K562 (cell line): ENCODE data around the gene ORAI3. TPM values are rescaled to one million over a fixed set of nuclear protein-coding genes. Genes with fewer than 3 reads are reported as not detected.

Experiments used
- BACH1 ChIP-seq: fragments of 200-800 bp; sonication (Bioruptor generic); IDR thresholded peaks from 2 replicates; pipeline ENCODE4 v1.6.1; 2016; ENCODE audit warnings: missing genetic modification characterization, missing compliant biosample characterization
- BCL6 ChIP-seq: fragments of 250-450 bp; sonication (Bioruptor Pico); IDR thresholded peaks from 2 replicates; pipeline ENCODE4 v1.4.0; 2020
- CAMTA2 ChIP-seq: fragments of 250-450 bp; sonication (Bioruptor Pico); conservative IDR thresholded peaks from 2 replicates; pipeline ENCODE4 v1.5.1; 2022
- CTBP1 ChIP-seq: fragments of 450-650 bp; IDR thresholded peaks from 2 replicates; pipeline ENCODE4 v1.6.1; 2016; ENCODE audit warnings: borderline replicate concordance
- FOXK1 ChIP-seq: sonication (generic); formaldehyde crosslinking; IDR thresholded peaks from 2 replicates; pipeline ENCODE4 v1.8.0; 2022; ENCODE audit warnings: missing genetic modification reagents, mild to moderate bottlenecking, borderline replicate concordance
- FOXK2 ChIP-seq, 2 experiments: fragments of 450-650 bp; IDR thresholded peaks in 1 of 2; conservative IDR thresholded peaks in 1 of 2; 2 replicates each; pipeline ENCODE4 v1.6.1; 2016; ENCODE audit warnings: low read depth in 2 of 2, mild to moderate bottlenecking in 1 of 2
- FUS ChIP-seq: fragments of 200-400 bp; formaldehyde crosslinking; optimal IDR thresholded peaks from 2 replicates; pipeline ENCODE3; 2017; ENCODE audit warnings: low read depth, low read length
- HMG20B ChIP-seq: fragments of 250-450 bp; sonication (Bioruptor Pico); IDR thresholded peaks from 2 replicates; pipeline ENCODE4 v1.5.0; 2021; ENCODE audit warnings: mild to moderate bottlenecking
- HNRNPH1 ChIP-seq: fragments of 200-400 bp; formaldehyde crosslinking; optimal IDR thresholded peaks from 2 replicates; pipeline ENCODE3; 2017; ENCODE audit warnings: low read depth, mild to moderate bottlenecking, low read length, moderate library complexity
- KAT7 ChIP-seq: sonication (generic); formaldehyde crosslinking; IDR thresholded peaks from 2 replicates; pipeline ENCODE4 v1.8.0; 2022; ENCODE audit warnings: missing genetic modification reagents, mild to moderate bottlenecking, borderline replicate concordance
- KDM1A ChIP-seq, 2 experiments: fragments of 450-650 bp; IDR thresholded peaks; 2 replicates each; pipeline ENCODE4 v1.6.1; 2016; ENCODE audit warnings: mild to moderate bottlenecking in 2 of 2
- KDM2B ChIP-seq: fragments of 250-450 bp; sonication (Bioruptor Pico); IDR thresholded peaks from 2 replicates; pipeline ENCODE4 v1.8.0; 2021; ENCODE audit warnings: mild to moderate bottlenecking, moderate library complexity
- MAFG ChIP-seq: fragments of 450-650 bp; conservative IDR thresholded peaks from 2 replicates; pipeline ENCODE4 v1.6.1; 2016; ENCODE audit warnings: missing genetic modification characterization, missing compliant biosample characterization
- NONO ChIP-seq, 2 experiments: fragments of 200-400 bp in 1 of 2; fragments of 450-650 bp in 1 of 2; formaldehyde crosslinking in 1 of 2; IDR thresholded peaks; 2 replicates each; pipeline ENCODE4 v1.6.1; 2017; ENCODE audit warnings: low read depth in 2 of 2, mild to moderate bottlenecking in 2 of 2, moderate library complexity in 2 of 2, low read length in 1 of 2
- POU5F1 ChIP-seq: fragments of 150-350 bp; IDR thresholded peaks from 2 replicates; pipeline ENCODE4 v1.6.1; 2014; ENCODE audit warnings: borderline replicate concordance, low read length, low read depth, mild to moderate bottlenecking; ENCODE audit not compliant: partially characterized antibody
- RB1 ChIP-seq: fragments of 450-650 bp; IDR thresholded peaks from 2 replicates; pipeline ENCODE4 v1.6.1; 2017; ENCODE audit warnings: low read depth, mild to moderate bottlenecking
- SMARCE1 ChIP-seq: fragments of 450-650 bp; IDR thresholded peaks from 2 replicates; pipeline ENCODE4 v1.7.1; 2016; ENCODE audit warnings: mild to moderate bottlenecking
- SNIP1 ChIP-seq: fragments of 450-650 bp; IDR thresholded peaks from 2 replicates; pipeline ENCODE4 v1.7.1; 2017; ENCODE audit warnings: low read depth, mild to moderate bottlenecking
- SRSF3 ChIP-seq: fragments of 200-400 bp; formaldehyde crosslinking; IDR thresholded peaks from 2 replicates; pipeline ENCODE4 v1.6.1; 2016; ENCODE audit warnings: mild to moderate bottlenecking, low read length, moderate library complexity; ENCODE audit not compliant: insufficient read depth
- TAF15 ChIP-seq: fragments of 200-400 bp; formaldehyde crosslinking; IDR thresholded peaks from 2 replicates; pipeline ENCODE4 v1.6.1; 2017; ENCODE audit warnings: mild to moderate bottlenecking, low read depth, low read length, moderate library complexity
- ZFP1 ChIP-seq: fragments of 450-650 bp; formaldehyde crosslinking; IDR thresholded peaks from 2 replicates; pipeline ENCODE4 v1.4.0; 2020; ENCODE audit warnings: mild to moderate bottlenecking, mixed read lengths
- ZNF347 ChIP-seq: fragments of 450-650 bp; formaldehyde crosslinking; IDR thresholded peaks from 2 replicates; pipeline ENCODE4 v1.4.0; 2020; ENCODE audit warnings: low read depth, mild to moderate bottlenecking, moderate library complexity
- polyA plus RNA-seq, 8 experiments: library from polyadenylated mRNA; depleted of rRNA in 4 of 8; stranded (reverse) in 5 of 8; unstranded in 3 of 8; fragments of >200 nt; fragmentation: Nextera tagmentation in 2 of 8; fragmentation: Illumina TruSeq in 1 of 8; extraction: Ambion mirVana in 2 of 8; extraction: Trizol in 1 of 8; gene quantifications; 2 replicates each; pipeline versions ENCODE4 v1.2.1 to v1.2.3, GENCODE V29; 2011 to 2014; ENCODE audit warnings: inconsistent platforms in 1 of 8, missing spikeins in 1 of 8
- total RNA-seq, 7 experiments: library from RNA; depleted of rRNA in 6 of 7; stranded (reverse); fragments of >200 nt in 6 of 7; fragmentation: Illumina TruSeq in 2 of 7; extraction: Trizol in 2 of 7; gene quantifications; 2 replicates each; pipeline versions ENCODE4 v1.2.1 to v1.2.3, GENCODE V29; 2011 to 2021; ENCODE audit warnings: low replicate concordance in 1 of 7
- TF ChIP-seq, protein P1 (sequence below), 3 experiments: IDR thresholded peaks in 2 of 3; conservative IDR thresholded peaks in 1 of 3; 2 replicates each; pipeline ENCODE4 v1.5.1; 2011 to 2012; ENCODE audit warnings: low read length in 3 of 3, mild to moderate bottlenecking in 3 of 3, control low read depth in 2 of 3, improper control_type of control experiment in 1 of 3, inconsistent platforms in 1 of 3, low read depth in 1 of 3, mixed read lengths in 1 of 3, moderate library complexity in 1 of 3; ENCODE audit not compliant: insufficient read depth in 2 of 3
- TF ChIP-seq, protein P2 (sequence below), 2 experiments: fragments of 450-650 bp; IDR thresholded peaks; 2 replicates each; pipeline ENCODE4 v1.6.1; 2016
- TF ChIP-seq, protein P3 (sequence below): fragments of 450-650 bp; formaldehyde crosslinking; IDR thresholded peaks from 2 replicates; pipeline ENCODE4 v1.4.0; 2020; ENCODE audit warnings: mild to moderate bottlenecking, moderate library complexity

Gene ORAI3
- total and polyA plus RNA-seq, 9 of the 15 experiments (the other 6 are each of a cell fraction or from before 2014, with no cell fraction given): 4.9 to 23.3 (median 14.1) TPM

DNA sequence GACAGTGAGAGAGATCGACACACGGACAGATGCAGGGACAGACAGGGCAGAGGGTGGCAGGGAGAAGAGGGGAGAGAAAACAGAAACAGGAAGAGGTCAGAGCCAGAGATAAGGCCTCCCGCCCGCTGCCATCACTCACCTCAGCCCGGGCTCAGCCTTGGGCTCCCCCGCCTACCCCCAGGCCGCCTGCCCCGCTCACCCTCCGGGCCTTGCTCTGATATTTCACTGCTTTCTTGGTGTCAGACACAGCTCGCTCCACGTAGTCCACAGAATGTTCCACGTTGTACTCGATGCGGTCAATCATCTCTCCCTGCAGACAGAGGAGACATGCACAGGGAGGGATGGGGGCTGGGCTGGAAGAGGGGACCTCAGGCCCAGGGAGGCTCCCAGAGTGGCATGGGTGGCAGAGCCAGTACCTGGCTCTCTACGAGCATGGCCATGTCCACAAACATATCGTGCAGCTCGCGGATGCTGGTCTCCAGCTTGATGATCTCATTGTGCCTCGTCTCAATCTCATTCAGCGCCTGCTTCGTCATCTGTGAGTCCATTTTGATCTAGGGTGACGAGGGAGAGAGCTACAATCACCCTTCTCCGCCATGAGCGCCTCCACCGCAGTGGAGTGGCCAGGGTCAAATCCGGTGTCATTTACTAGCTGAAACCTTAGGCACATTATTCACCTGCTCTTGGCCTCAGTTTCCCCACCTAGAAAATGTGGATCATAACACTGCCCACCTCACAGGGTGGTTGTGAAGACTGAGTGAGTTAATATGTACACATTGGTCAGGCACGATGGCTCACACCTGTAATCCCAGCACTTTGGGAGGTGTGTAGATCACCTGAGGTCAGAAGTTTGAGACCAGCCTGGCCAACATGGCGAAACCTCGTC lies 44.3 kb downstream of the ORAI3 start (continued):
- no peak for TF ChIP-seq FOXK1 (CRISPR knock-in tag)
- TF ChIP-seq TAF15: no peak
- TF ChIP-seq, protein P1, sequence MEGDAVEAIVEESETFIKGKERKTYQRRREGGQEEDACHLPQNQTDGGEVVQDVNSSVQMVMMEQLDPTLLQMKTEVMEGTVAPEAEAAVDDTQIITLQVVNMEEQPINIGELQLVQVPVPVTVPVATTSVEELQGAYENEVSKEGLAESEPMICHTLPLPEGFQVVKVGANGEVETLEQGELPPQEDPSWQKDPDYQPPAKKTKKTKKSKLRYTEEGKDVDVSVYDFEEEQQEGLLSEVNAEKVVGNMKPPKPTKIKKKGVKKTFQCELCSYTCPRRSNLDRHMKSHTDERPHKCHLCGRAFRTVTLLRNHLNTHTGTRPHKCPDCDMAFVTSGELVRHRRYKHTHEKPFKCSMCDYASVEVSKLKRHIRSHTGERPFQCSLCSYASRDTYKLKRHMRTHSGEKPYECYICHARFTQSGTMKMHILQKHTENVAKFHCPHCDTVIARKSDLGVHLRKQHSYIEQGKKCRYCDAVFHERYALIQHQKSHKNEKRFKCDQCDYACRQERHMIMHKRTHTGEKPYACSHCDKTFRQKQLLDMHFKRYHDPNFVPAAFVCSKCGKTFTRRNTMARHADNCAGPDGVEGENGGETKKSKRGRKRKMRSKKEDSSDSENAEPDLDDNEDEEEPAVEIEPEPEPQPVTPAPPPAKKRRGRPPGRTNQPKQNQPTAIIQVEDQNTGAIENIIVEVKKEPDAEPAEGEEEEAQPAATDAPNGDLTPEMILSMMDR (IDR thresholded peaks at IDR 0.05 in 2 of 3, conservative IDR thresholded peaks at IDR 0.05 in 1 of 3; ENCODE audit: insufficient read depth in 2 of 3, low read depth in 1 of 3, low read length in 3 of 3): no peak
- no peak for TF ChIP-seq KDM2B (CRISPR knock-in tag)
- no peak for TF ChIP-seq NONO (IDR thresholded peaks at IDR 0.05; ENCODE audit: low read depth in 2 of 2, low read length in 1 of 2)
- no peak for TF ChIP-seq KDM1A (IDR thresholded peaks at IDR 0.05)
- TF ChIP-seq, protein P2, sequence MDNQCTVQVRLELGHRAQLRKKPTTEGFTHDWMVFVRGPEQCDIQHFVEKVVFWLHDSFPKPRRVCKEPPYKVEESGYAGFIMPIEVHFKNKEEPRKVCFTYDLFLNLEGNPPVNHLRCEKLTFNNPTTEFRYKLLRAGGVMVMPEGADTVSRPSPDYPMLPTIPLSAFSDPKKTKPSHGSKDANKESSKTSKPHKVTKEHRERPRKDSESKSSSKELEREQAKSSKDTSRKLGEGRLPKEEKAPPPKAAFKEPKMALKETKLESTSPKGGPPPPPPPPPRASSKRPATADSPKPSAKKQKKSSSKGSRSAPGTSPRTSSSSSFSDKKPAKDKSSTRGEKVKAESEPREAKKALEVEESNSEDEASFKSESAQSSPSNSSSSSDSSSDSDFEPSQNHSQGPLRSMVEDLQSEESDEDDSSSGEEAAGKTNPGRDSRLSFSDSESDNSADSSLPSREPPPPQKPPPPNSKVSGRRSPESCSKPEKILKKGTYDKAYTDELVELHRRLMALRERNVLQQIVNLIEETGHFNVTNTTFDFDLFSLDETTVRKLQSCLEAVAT (IDR thresholded peaks at IDR 0.05): no peak
- TF ChIP-seq SRSF3: no peak
- TF ChIP-seq CTBP1: peak; percentile 39; the same call in 1 of the 2 replicates
- no peak for TF ChIP-seq BACH1 (tag)
- TF ChIP-seq, protein P3, sequence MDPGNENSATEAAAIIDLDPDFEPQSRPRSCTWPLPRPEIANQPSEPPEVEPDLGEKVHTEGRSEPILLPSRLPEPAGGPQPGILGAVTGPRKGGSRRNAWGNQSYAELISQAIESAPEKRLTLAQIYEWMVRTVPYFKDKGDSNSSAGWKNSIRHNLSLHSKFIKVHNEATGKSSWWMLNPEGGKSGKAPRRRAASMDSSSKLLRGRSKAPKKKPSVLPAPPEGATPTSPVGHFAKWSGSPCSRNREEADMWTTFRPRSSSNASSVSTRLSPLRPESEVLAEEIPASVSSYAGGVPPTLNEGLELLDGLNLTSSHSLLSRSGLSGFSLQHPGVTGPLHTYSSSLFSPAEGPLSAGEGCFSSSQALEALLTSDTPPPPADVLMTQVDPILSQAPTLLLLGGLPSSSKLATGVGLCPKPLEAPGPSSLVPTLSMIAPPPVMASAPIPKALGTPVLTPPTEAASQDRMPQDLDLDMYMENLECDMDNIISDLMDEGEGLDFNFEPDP (CRISPR knock-in tag): peak; percentile 24; the same call in 1 of the 2 replicates
- peak; percentile 41; the same call in 1 of the 2 replicates for TF ChIP-seq BCL6 (CRISPR knock-in tag)
- no peak for TF ChIP-seq POU5F1
- no peak for TF ChIP-seq ZFP1 (CRISPR knock-in tag)
- peak in 1 of 2 experiments; percentile 55; a peak in 1 of 4 replicates for TF ChIP-seq FOXK2 (conservative IDR thresholded peaks at IDR 0.05 in 1 of 2, IDR thresholded peaks at IDR 0.05 in 1 of 2; ENCODE audit: low read depth in 2 of 2)
- TF ChIP-seq HNRNPH1: no peak
- TF ChIP-seq ZNF347 (CRISPR knock-in tag): no peak
- no peak for TF ChIP-seq KAT7 (CRISPR knock-in tag)
- TF ChIP-seq SNIP1: no peak
- TF ChIP-seq HMG20B (CRISPR knock-in tag): no peak
- TF ChIP-seq FUS: no peak
- no peak for TF ChIP-seq RB1
- no peak for TF ChIP-seq MAFG (tag)
- TF ChIP-seq CAMTA2 (CRISPR knock-in tag): no peak
- TF ChIP-seq SMARCE1: peak; percentile 42; the same call in 1 of the 2 replicates
